Fibroblast of lung (primary cell): ENCODE measurements around the gene VPS54. TPM values are rescaled to one million over a fixed set of nuclear protein-coding genes. Genes with fewer than 3 reads are reported as not detected.
"Not testable (repeated sequence)": the region's sequence is repeated elsewhere in the genome, so short reads cannot be mapped to it uniquely, and the experiment has no call there.

Experiments
- DNase-seq, 2 donors: peaks; one replicate each; pipeline versions ENCODE4 v3.0.0 to v3.0.0-alpha.2; 2010; ENCODE audit warnings: low read depth in 2 of 2
- H2AFZ ChIP-seq: 2 replicates; pipeline ENCODE4 v1.5.1; 2012; ENCODE audit warnings: low read length, control low read depth, inconsistent platforms
- H3K27ac ChIP-seq: 2 replicates; pipeline ENCODE4 v1.5.1; 2011; ENCODE audit warnings: low read length, control low read depth; ENCODE audit not compliant: insufficient read depth
- H3K27me3 ChIP-seq: 2 replicates; pipeline ENCODE4 v1.5.1; 2011; ENCODE audit warnings: mild to moderate bottlenecking, low read length; ENCODE audit not compliant: control insufficient read depth, insufficient read depth
- H3K36me3 ChIP-seq: 2 replicates; pipeline ENCODE4 v1.5.1; 2011; ENCODE audit warnings: low read length; ENCODE audit not compliant: control insufficient read depth, insufficient read depth
- H3K4me1 ChIP-seq: 2 replicates; pipeline ENCODE4 v1.5.1; 2011; ENCODE audit warnings: low read length; ENCODE audit not compliant: control insufficient read depth, insufficient read depth; ENCODE audit errors: extremely low read depth
- H3K4me2 ChIP-seq: 2 replicates; pipeline ENCODE4 v1.5.1; 2011; ENCODE audit warnings: low read length, control low read depth; ENCODE audit not compliant: insufficient read depth; ENCODE audit errors: extremely low read depth
- H3K4me3 ChIP-seq, 4 experiments: fragments of 200-600 bp in 1 of 4; sonication (generic) in 1 of 4; replicated peaks in 1 of 4; 2 replicates each; pipeline ENCODE4 v1.5.1; 2011 to 2016; ENCODE audit warnings: low read length in 4 of 4, low read depth in 3 of 4, mild to moderate bottlenecking in 3 of 4, control low read depth in 2 of 4, inconsistent platforms in 1 of 4, mixed read lengths in 1 of 4; ENCODE audit not compliant: insufficient read depth in 1 of 4; ENCODE audit errors: control extremely low read depth in 1 of 4
- H3K79me2 ChIP-seq: 2 replicates; pipeline ENCODE4 v1.5.1; 2012; ENCODE audit warnings: mild to moderate bottlenecking, low read length, inconsistent platforms; ENCODE audit not compliant: control insufficient read depth, insufficient read depth
- H3K9ac ChIP-seq: 2 replicates; pipeline ENCODE4 v1.5.1; 2011; ENCODE audit warnings: mild to moderate bottlenecking, low read length, control low read depth; ENCODE audit not compliant: insufficient read depth
- H3K9me3 ChIP-seq: 2 replicates; pipeline ENCODE4 v1.5.1; 2012; ENCODE audit warnings: low read depth, low read length; ENCODE audit not compliant: control insufficient read depth, insufficient read depth
- H4K20me1 ChIP-seq: 2 replicates; pipeline ENCODE4 v1.5.1; 2011; ENCODE audit warnings: low read length; ENCODE audit not compliant: control insufficient read depth, insufficient read depth; ENCODE audit errors: extremely low read depth
- CTCF ChIP-seq, 2 donors: IDR thresholded peaks in 1 of 2; conservative IDR thresholded peaks in 1 of 2; 1 replicate in 1 of 2; 2 replicates in 1 of 2; pipeline ENCODE4 v1.5.1; 2011 to 2012; ENCODE audit warnings: low read length in 2 of 2, control low read depth in 1 of 2, inconsistent platforms in 1 of 2, low read depth in 1 of 2, mild to moderate bottlenecking in 1 of 2
- EZH2 ChIP-seq: IDR thresholded peaks from 2 replicates; pipeline ENCODE4 v1.5.1; 2012; ENCODE audit warnings: low read length, control low read depth, mild to moderate bottlenecking; ENCODE audit errors: missing control alignments
- polyA plus RNA-seq, 2 donors: library from polyadenylated mRNA; depleted of rRNA in 1 of 2; stranded (reverse) in 1 of 2; unstranded in 1 of 2; fragments of >200 nt; gene quantifications; 2 replicates each; pipeline ENCODE4 v1.2.1, GENCODE V29; 2011 to 2012; ENCODE audit warnings: missing spikeins in 1 of 2
- total RNA-seq: library from RNA; depleted of rRNA; stranded (reverse); fragments of >200 nt; gene quantifications from 2 replicates; pipeline ENCODE4 v1.2.1, GENCODE V29; 2014

VPS54 gene
- total and polyA plus RNA-seq, 2 donors (not counting 1 experiment from before 2014, with no cell fraction given), result 18.4 to 29.7 TPM

GRCh38 chr2:63950414-63950813 is 68.8 kb downstream of the VPS54 start:
- Histone ChIP-seq H3K4me3 (no peak overlapping the region), H3K27me3 (no peaks in the 10 kb centered on the region), H3K79me2 (no peaks in the 10 kb centered on the region), H3K4me1 (no peaks in the 10 kb centered on the region), H4K20me1 (no peaks in the 10 kb centered on the region), H2AFZ (no peak overlapping the region), H3K4me2 (no peak overlapping the region), H3K27ac (no peak overlapping the region), H3K9ac (no peak overlapping the region), H3K36me3 (no peaks in the 10 kb centered on the region), H3K9me3 (no peaks in the 10 kb centered on the region)
- no peak for DNase-seq
- TF ChIP-seq EZH2, result no peak
- TF ChIP-seq CTCF (conservative IDR thresholded peaks at IDR 0.05 in 1 of 2, IDR thresholded peaks at IDR 0.05 in 1 of 2; ENCODE audit: low read depth in 1 of 2, low read length in 2 of 2), result no peak

GRCh38 chr2:63942788-63943187 is 76.4 kb downstream of the VPS54 start:
- DNase-seq, result no peak
- Histone ChIP-seq H3K4me1 (no peaks in the 10 kb centered on the region), H3K27ac (no peak overlapping the region), H3K36me3 (no peaks in the 10 kb centered on the region), H3K4me2 (no peak overlapping the region), H3K27me3 (no peaks in the 10 kb centered on the region), H2AFZ (no peak overlapping the region), H3K9me3 (no peaks in the 10 kb centered on the region), H4K20me1 (no peaks in the 10 kb centered on the region), H3K4me3 (no peak overlapping the region), H3K79me2 (no peaks in the 10 kb centered on the region), H3K9ac (no peak overlapping the region)
- no peak for TF ChIP-seq EZH2
- no peak for TF ChIP-seq CTCF (conservative IDR thresholded peaks at IDR 0.05 in 1 of 2, IDR thresholded peaks at IDR 0.05 in 1 of 2; ENCODE audit: low read depth in 1 of 2, low read length in 2 of 2)

GRCh38 chr2:63932104-63932503 is 87.1 kb downstream of the VPS54 start:
- not testable (repeated sequence) for H3K9me3 ChIP-seq, H3K4me1 ChIP-seq, H4K20me1 ChIP-seq, H3K9ac ChIP-seq, H3K79me2 ChIP-seq, H3K4me2 ChIP-seq, H3K27me3 ChIP-seq, H3K4me3 ChIP-seq, H2AFZ ChIP-seq, H3K36me3 ChIP-seq, H3K27ac ChIP-seq, DNase-seq
